GOT3 (cell line): ENCODE data around the gene TMPRSS6.

Experiments
- DNase-seq: peaks from one replicate; lab custom pipeline; 2025; ENCODE audit warnings: mixed read lengths; lab: John Stamatoyannopoulos, UW

The TMPRSS6 gene

GRCh38 chr22:37117092-37117491, 7.6 kb upstream of the TMPRSS6 start:
- DNase-seq: no peak

GRCh38 chr22:37115032-37115431, 5.5 kb upstream of the TMPRSS6 start:
- DNase-seq: no peak

GRCh38 chr22:37113757-37114156, 4.2 kb upstream of the TMPRSS6 start:
- DNase-seq: no peak

GRCh38 chr22:37112084-37112728, 2.7 kb upstream of the TMPRSS6 start:
- no peak for DNase-seq

- no peak for DNase-seq
Measured at GRCh38 chr22:37111156-37111717, 1.7 kb upstream of the TMPRSS6 start.

- no peak for DNase-seq
Measured at GRCh38 chr22:37107816-37108621, 1.5 kb downstream of the TMPRSS6 start.

GRCh38 chr22:37105990-37106389, 3.5 kb downstream of the TMPRSS6 start:
- DNase-seq: no peak

GRCh38 chr22:37105154-37105553, 4.4 kb downstream of the TMPRSS6 start:
- no peak for DNase-seq

GRCh38 chr22:37103656-37104452, 5.7 kb downstream of the TMPRSS6 start:
- DNase-seq: no peak

- DNase-seq: no peak
Measured at GRCh38 chr22:37103151-37103550, 6.4 kb downstream of the TMPRSS6 start.

GRCh38 chr22:37101311-37102066, 8.0 kb downstream of the TMPRSS6 start:
- DNase-seq: no peak

GRCh38 chr22:37100589-37101127, 8.9 kb downstream of the TMPRSS6 start:
- no peak for DNase-seq

- no peak for DNase-seq
Measured at GRCh38 chr22:37098976-37099591, 10.4 kb downstream of the TMPRSS6 start.

GRCh38 chr22:37097346-37097745, 12.2 kb downstream of the TMPRSS6 start:
- DNase-seq: no peak

GRCh38 chr22:37095113-37095512, 14.4 kb downstream of the TMPRSS6 start:
- DNase-seq: no peak

GRCh38 chr22:37094239-37094638, 15.3 kb downstream of the TMPRSS6 start:
- no peak for DNase-seq

- no peak for DNase-seq
Measured at GRCh38 chr22:37092997-37093396, 16.5 kb downstream of the TMPRSS6 start.

GRCh38 chr22:37091994-37092393, 17.5 kb downstream of the TMPRSS6 start:
- DNase-seq: no peak

- no peak for DNase-seq
Measured at GRCh38 chr22:37090920-37091695, 18.4 kb downstream of the TMPRSS6 start.

- DNase-seq: no peak
Measured at GRCh38 chr22:37089434-37089833, 20.1 kb downstream of the TMPRSS6 start.
